K562 (cell line): ENCODE data around the gene NAXE. TPM values are rescaled to one million over a fixed set of nuclear protein-coding genes. Genes with fewer than 3 reads are reported as not detected.

Experiments
- BRF2 ChIP-seq: IDR thresholded peaks from 3 replicates; pipeline ENCODE4 v1.6.1; 2011; ENCODE audit warnings: borderline replicate concordance, mild to moderate bottlenecking; ENCODE audit not compliant: insufficient read length, insufficient read depth
- CLOCK ChIP-seq: fragments of 250-450 bp; sonication (Bioruptor Pico); IDR thresholded peaks from 2 replicates; pipeline ENCODE4 v1.4.0; 2020; ENCODE audit warnings: mild to moderate bottlenecking, moderate library complexity, borderline replicate concordance
- E2F4 ChIP-seq: sonication (generic); formaldehyde crosslinking; IDR thresholded peaks from 2 replicates; pipeline ENCODE4 v1.8.0; 2022; ENCODE audit warnings: mild to moderate bottlenecking, low read depth, missing genetic modification reagents
- KDM4B ChIP-seq, 2 experiments: fragments of 450-650 bp in 1 of 2; sonication (generic) in 1 of 2; IDR thresholded peaks; 2 replicates each; pipeline ENCODE4 v1.6.1; 2016 to 2017; ENCODE audit warnings: borderline replicate concordance in 2 of 2, antibody characterized with exemption in 1 of 2, low read depth in 1 of 2, mild to moderate bottlenecking in 1 of 2
- MAX ChIP-seq: sonication (generic); formaldehyde crosslinking; IDR thresholded peaks from 2 replicates; pipeline ENCODE4 v1.9.0; 2022; ENCODE audit warnings: mild to moderate bottlenecking, missing genetic modification reagents
- MGA ChIP-seq: fragments of 450-650 bp; IDR thresholded peaks from 2 replicates; pipeline ENCODE4 v1.6.1; 2016; ENCODE audit warnings: mild to moderate bottlenecking, moderate library complexity
- PHB2 ChIP-seq: fragments of 450-650 bp; IDR thresholded peaks from 2 replicates; pipeline ENCODE4 v1.6.1; 2017; ENCODE audit warnings: low read depth
- SREBF2 ChIP-seq: sonication (generic); formaldehyde crosslinking; IDR thresholded peaks from 2 replicates; pipeline ENCODE4 v1.4.0; 2020; ENCODE audit warnings: mild to moderate bottlenecking, missing genetic modification reagents
- ZNF668 ChIP-seq: fragments of 250-450 bp; sonication (Bioruptor Pico); IDR thresholded peaks from 2 replicates; pipeline ENCODE4 v1.8.0; 2022; ENCODE audit warnings: mild to moderate bottlenecking, inconsistent platforms
- polyA plus RNA-seq, 8 experiments: library from polyadenylated mRNA; depleted of rRNA in 4 of 8; stranded (reverse) in 5 of 8; unstranded in 3 of 8; fragments of >200 nt; fragmentation: Nextera tagmentation in 2 of 8; fragmentation: Illumina TruSeq in 1 of 8; extraction: Ambion mirVana in 2 of 8; extraction: Trizol in 1 of 8; gene quantifications; 2 replicates each; pipeline versions ENCODE4 v1.2.1 to v1.2.3, GENCODE V29; 2011 to 2014; ENCODE audit warnings: inconsistent platforms in 1 of 8, missing spikeins in 1 of 8
- total RNA-seq, 7 experiments: library from RNA; depleted of rRNA in 6 of 7; stranded (reverse); fragments of >200 nt in 6 of 7; fragmentation: Illumina TruSeq in 2 of 7; extraction: Trizol in 2 of 7; gene quantifications; 2 replicates each; pipeline versions ENCODE4 v1.2.1 to v1.2.3, GENCODE V29; 2011 to 2021; ENCODE audit warnings: low replicate concordance in 1 of 7

NAXE gene
- total and polyA plus RNA-seq, 9 of the 15 experiments (the other 6 are each of a cell fraction or from before 2014, with no cell fraction given) = 27.3 to 137 (median 90.0) TPM

- TF ChIP-seq BRF2 (no peak), E2F4 (CRISPR knock-in tag) (peak; percentile 100), MGA (no peak), SREBF2 (no peak), CLOCK (no peak), PHB2 (no peak), KDM4B (IDR thresholded peaks at IDR 0.05; ENCODE audit: borderline replicate concordance in 2 of 2, low read depth in 1 of 2) (no peak), ZNF668 (no peak), MAX (CRISPR knock-in tag) (0 out of 2 replicates have a peak, but pooled peaks have one; percentile 11)
Measured at GRCh38 chr1:156571919-156572662, 19.5 kb upstream of the NAXE start, which contains the start of gene IQGAP3 (continued).
